Esophagus muscularis mucosa (tissue), 4 donors: ENCODE data around the gene CSTB.

Source experiments
- CTCF ChIP-seq, 3 experiments: fragments of 200-600 bp in 2 of 3; fragments of 450-650 bp in 1 of 3; sonication (generic) in 2 of 3; IDR thresholded peaks; one replicate each; pipeline ENCODE4 v1.5.1; 2017 to 2019; ENCODE audit warnings: antibody characterized with exemption in 3 of 3, mild to moderate bottlenecking in 2 of 3, moderate library complexity in 1 of 3
- EP300 ChIP-seq: sonication (generic); formaldehyde crosslinking; IDR thresholded peaks from one replicate; pipeline ENCODE4 v1.6.1; 2017; ENCODE audit warnings: antibody characterized with exemption
- POLR2A ChIP-seq: fragments of 450-650 bp; IDR thresholded peaks from one replicate; pipeline ENCODE4 v1.6.1; 2017; ENCODE audit warnings: antibody characterized with exemption, moderate library complexity, mild to moderate bottlenecking, low read depth
- POLR2AphosphoS5 ChIP-seq, 2 donors: sonication (generic); formaldehyde crosslinking; IDR thresholded peaks; one replicate each; pipeline ENCODE4 v1.6.1; 2017; ENCODE audit warnings: antibody characterized with exemption in 2 of 2

- TF ChIP-seq POLR2A, result no peak
- TF ChIP-seq CTCF (IDR thresholded peaks at IDR 0.05), result no peak
- no peak for TF ChIP-seq POLR2AphosphoS5 (IDR thresholded peaks at IDR 0.05)
- TF ChIP-seq EP300, result no peak
Measured at GRCh38 chr21:43806017-43806710, 30.1 kb upstream of the CSTB start.
